Loucy (cell line): ENCODE data around the gene C9.

Experiments
- H2AFZ ChIP-seq: fragments of 200-600 bp; sonication (generic); 2 replicates; pipeline ENCODE4 v1.6.0; 2016; ENCODE audit warnings: antibody characterized with exemption, mild to moderate bottlenecking, low read length, moderate library complexity
- H3F3A ChIP-seq: fragments of 200-600 bp; 2 replicates; pipeline ENCODE4 v1.6.0; 2016; ENCODE audit warnings: antibody characterized with exemption, low read depth, mild to moderate bottlenecking
- H3K27me3 ChIP-seq: fragments of 200-600 bp; sonication (generic); 2 replicates; pipeline ENCODE4 v1.6.1; 2014; ENCODE audit warnings: low read length, mild to moderate bottlenecking; ENCODE audit not compliant: insufficient read depth, poor library complexity, severe bottlenecking
- H3K36me3 ChIP-seq: fragments of 200-600 bp; sonication (generic); 2 replicates; pipeline ENCODE4 v1.6.1; 2016; ENCODE audit warnings: low read length; ENCODE audit not compliant: insufficient read depth
- H3K4me1 ChIP-seq: fragments of 200-600 bp; sonication (generic); 2 replicates; pipeline ENCODE4 v1.5.1; 2014; ENCODE audit warnings: low read length, mild to moderate bottlenecking; ENCODE audit not compliant: insufficient read depth, poor library complexity, severe bottlenecking
- H3K4me2 ChIP-seq: fragments of 200-600 bp; sonication (generic); 2 replicates; pipeline ENCODE4 v1.6.0; 2014; ENCODE audit warnings: antibody characterized with exemption, low read length, low read depth, mild to moderate bottlenecking; ENCODE audit not compliant: poor library complexity, severe bottlenecking
- H3K4me3 ChIP-seq: fragments of 200-600 bp; sonication (generic); 2 replicates; pipeline ENCODE4 v1.5.1; 2014; ENCODE audit warnings: low read length, mild to moderate bottlenecking, mixed read lengths; ENCODE audit not compliant: poor library complexity, severe bottlenecking
- H3K79me2 ChIP-seq: fragments of 200-600 bp; sonication (generic); 2 replicates; pipeline ENCODE4 v1.6.1; 2014; ENCODE audit warnings: low read length; ENCODE audit not compliant: insufficient read depth
- H3K9ac ChIP-seq: fragments of 200-600 bp; sonication (generic); 2 replicates; pipeline ENCODE4 v1.6.0; 2014; ENCODE audit warnings: mild to moderate bottlenecking, low read depth, low read length, moderate library complexity; ENCODE audit not compliant: poor library complexity, severe bottlenecking
- H3K9me2 ChIP-seq: fragments of 200-600 bp; sonication (generic); replicated peaks from 2 replicates; pipeline ENCODE4 v1.6.1; 2016; ENCODE audit warnings: low read depth, low read length, mixed read lengths
- H3K9me3 ChIP-seq: fragments of 200-600 bp; sonication (generic); 2 replicates; pipeline ENCODE4 v1.6.1; 2014; ENCODE audit warnings: mild to moderate bottlenecking, antibody characterized with exemption, low read length, low read depth; ENCODE audit not compliant: insufficient read depth
- H4K20me1 ChIP-seq: fragments of 200-600 bp; sonication (generic); 2 replicates; pipeline ENCODE4 v1.6.0; 2014; ENCODE audit warnings: antibody characterized with exemption, low read length, mild to moderate bottlenecking; ENCODE audit not compliant: insufficient read depth, poor library complexity, severe bottlenecking
- CTCF ChIP-seq: fragments of 200-600 bp; sonication (generic); conservative IDR thresholded peaks from 2 replicates; pipeline ENCODE4 v1.5.1; 2014; ENCODE audit warnings: mild to moderate bottlenecking, antibody characterized with exemption, low read length
- EZH2phosphoT487 ChIP-seq: fragments of 200-600 bp; IDR thresholded peaks from 2 replicates; pipeline ENCODE4 v1.6.1; 2018; ENCODE audit warnings: antibody characterized with exemption, mild to moderate bottlenecking, moderate library complexity, borderline replicate concordance

Gene C9

DNA sequence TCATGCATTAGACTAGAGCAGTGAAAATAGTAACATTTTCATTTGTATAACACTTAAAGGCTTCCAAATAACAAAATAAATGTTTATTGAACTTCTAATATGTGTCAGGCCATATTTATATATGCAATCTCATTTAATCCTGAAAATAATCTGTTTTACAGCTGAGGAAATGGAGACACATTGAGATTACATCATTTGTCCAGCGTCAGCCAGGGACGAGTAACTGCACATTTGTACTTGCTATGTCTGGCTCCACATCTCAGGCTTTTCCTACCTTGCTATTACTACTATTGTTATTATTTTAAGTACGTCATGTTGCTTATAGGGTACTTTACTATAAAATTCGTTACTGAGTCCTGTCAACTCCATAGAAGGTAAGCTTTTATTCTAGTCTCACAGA lies 3.8 kb upstream of the C9 start:
- no peak overlapping the region for H2AFZ ChIP-seq
- TF ChIP-seq CTCF (no peak), EZH2phosphoT487 (no peak)
- H3K4me3 ChIP-seq, result no peak overlapping the region
- H3K36me3 ChIP-seq, result no peaks in the 10 kb centered on the region
- no peaks in the 10 kb centered on the region for H4K20me1 ChIP-seq
- no peaks in the 10 kb centered on the region for H3K27me3 ChIP-seq
- H3K9me3 ChIP-seq, result no peaks in the 10 kb centered on the region
- H3K9me2 ChIP-seq, result no peaks in the 10 kb centered on the region
- no peaks in the 10 kb centered on the region for H3K4me1 ChIP-seq
- no peak overlapping the region for H3K4me2 ChIP-seq
- no peaks in the 10 kb centered on the region for H3F3A ChIP-seq
- no peak overlapping the region for H3K9ac ChIP-seq
- no peaks in the 10 kb centered on the region for H3K79me2 ChIP-seq

DNA sequence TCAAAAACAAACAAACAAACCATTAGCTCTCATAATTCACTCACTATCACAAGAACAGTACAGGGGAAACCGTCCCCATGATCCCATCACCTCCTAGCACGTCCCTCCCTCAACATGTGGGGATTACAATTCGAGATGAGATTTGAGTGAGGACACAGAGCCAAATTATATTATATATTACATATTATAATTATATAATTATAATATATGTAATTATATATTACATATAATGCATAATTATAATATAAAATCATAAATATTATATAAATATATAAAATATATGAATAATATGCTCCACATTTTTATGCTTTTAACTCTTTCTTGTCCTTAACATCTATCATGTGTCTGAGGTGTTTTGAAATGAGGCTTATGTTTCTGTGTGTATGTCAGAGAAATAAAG lies 3.4 kb upstream of the C9 start:
- Histone ChIP-seq H2AFZ (no peak overlapping the region), H3K4me3 (no peak overlapping the region), H3K9me2 (no peaks in the 10 kb centered on the region), H3K4me2 (no peak overlapping the region), H3K9ac (no peak overlapping the region), H3K36me3 (no peaks in the 10 kb centered on the region), H3K9me3 (no peaks in the 10 kb centered on the region), H3K79me2 (no peaks in the 10 kb centered on the region), H4K20me1 (no peaks in the 10 kb centered on the region), H3K4me1 (no peaks in the 10 kb centered on the region), H3K27me3 (no peaks in the 10 kb centered on the region), H3F3A (no peaks in the 10 kb centered on the region)
- TF ChIP-seq CTCF (no peak), EZH2phosphoT487 (no peak)

- no peak overlapping the region for H2AFZ ChIP-seq
- no peaks in the 10 kb centered on the region for H3F3A ChIP-seq
- no peaks in the 10 kb centered on the region for H3K27me3 ChIP-seq
- H3K4me1 ChIP-seq, result no peaks in the 10 kb centered on the region
- H3K4me2 ChIP-seq, result no peak overlapping the region
- no peaks in the 10 kb centered on the region for H3K9me2 ChIP-seq
- H3K9me3 ChIP-seq, result no peaks in the 10 kb centered on the region
- TF ChIP-seq CTCF, result no peak
- no peak for TF ChIP-seq EZH2phosphoT487
- no peaks in the 10 kb centered on the region for H3K36me3 ChIP-seq
- no peaks in the 10 kb centered on the region for H4K20me1 ChIP-seq
- no peak overlapping the region for H3K4me3 ChIP-seq
- no peak overlapping the region for H3K9ac ChIP-seq
- H3K79me2 ChIP-seq, result no peaks in the 10 kb centered on the region
These were observed 1.1 kb downstream of the C9 start for GRCh38 chr5:39363217-39363616.
